Myocyte (in vitro differentiated cells): ENCODE data around the gene SETMAR. TPM values are rescaled to one million over a fixed set of nuclear protein-coding genes. Genes with fewer than 3 reads are reported as not detected.
"Not testable (repeated sequence)": the region's sequence is repeated elsewhere in the genome, so short reads cannot be mapped to it uniquely, and the experiment has no call there.

ENCODE experiments used
- DNase-seq: peaks from one replicate; pipeline ENCODE4 v3.0.0-alpha.2; 2012; ENCODE audit warnings: low read depth
- total RNA-seq: library from RNA; depleted of rRNA; stranded (reverse); fragments of >200 nt; gene quantifications from 2 replicates; pipeline ENCODE4 v1.2.3, GENCODE V29; 2014

SETMAR gene
- total RNA-seq, 1 donor from 2014 or later = 15.2 TPM

GRCh38 chr3:4313606-4314293, 10.6 kb downstream of the SETMAR start:
- DNase-seq = no peak

DNA sequence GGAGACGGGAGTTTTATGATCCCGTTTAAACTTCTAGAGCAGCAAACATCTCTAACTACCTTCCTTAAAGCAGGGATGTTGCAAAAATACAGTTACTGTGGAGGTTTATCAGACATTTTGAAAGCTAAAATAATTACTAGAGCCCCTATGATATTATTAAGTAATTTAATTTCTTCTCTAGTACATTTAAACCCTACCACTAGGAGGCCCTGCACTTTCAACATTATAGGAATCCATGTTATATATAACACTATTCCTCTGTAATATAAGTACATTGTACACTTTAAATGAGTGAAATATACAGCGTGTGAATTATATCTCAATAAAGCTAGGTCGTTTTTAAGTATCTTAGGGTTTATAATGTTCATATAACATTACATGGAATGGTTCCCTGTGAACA, 11.5 kb downstream of the SETMAR start:
- no peak for DNase-seq

DNA sequence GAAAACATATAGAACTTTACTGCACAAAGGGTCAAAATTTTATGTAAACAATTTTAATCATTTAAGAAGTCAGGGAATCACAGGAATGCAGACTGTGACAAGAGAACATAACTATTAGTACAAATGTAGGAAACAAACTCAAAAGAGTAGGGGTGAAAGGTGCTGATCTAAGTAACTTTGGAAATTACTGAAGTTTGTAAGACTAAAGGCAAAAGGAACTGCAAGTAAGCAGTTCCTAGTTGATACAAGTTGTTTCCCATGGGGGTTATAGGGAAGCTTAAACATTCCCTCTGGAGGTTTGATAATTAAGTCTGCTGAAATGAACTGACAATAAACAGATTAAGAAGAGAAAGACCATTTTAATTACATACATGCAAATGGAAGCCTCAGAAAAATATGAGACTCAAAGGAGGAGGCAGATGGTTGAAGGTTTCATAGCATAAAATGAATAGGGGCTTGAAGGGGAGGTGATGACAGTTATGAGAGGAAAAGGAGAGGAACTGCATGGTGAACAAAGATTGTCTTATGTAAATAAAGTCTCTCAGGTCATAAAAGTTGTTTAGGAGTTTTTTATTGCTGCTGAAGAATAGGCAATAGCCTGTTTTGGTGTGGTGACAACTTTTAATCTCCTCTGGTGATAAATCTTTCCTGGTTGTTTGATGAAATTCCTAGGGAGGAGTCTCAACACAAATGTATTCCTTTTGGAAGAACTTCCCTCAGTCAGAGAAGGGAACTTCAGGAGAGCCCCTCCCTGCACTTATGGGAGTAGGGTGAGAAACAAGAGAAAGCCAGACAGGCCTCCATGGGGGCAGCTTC, 17.1 kb downstream of the SETMAR start:
- no peak for DNase-seq

DNA sequence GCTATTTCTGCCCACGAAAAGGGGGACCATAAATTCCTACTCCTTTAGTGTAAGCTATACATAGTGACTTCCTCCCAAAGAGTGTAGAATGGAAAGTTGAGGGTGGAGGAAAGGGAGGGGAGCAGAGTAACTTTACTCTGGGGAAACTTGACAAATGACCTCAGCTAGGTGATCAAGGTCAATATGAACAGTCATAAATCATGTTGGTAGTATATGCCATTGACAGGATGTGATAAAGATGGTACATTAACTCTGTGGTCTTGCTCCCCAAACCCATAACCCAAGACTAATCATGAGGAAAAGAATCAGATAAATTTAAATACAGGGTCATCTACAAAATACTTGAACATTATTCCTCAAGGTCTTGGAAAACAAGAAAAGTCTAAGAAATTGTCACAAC, 18.6 kb downstream of the SETMAR start:
- DNase-seq = no peak

- DNase-seq = peak; percentile 30
Observed at GRCh38 chr3:4322635-4323034, 19.5 kb downstream of the SETMAR start.

DNA sequence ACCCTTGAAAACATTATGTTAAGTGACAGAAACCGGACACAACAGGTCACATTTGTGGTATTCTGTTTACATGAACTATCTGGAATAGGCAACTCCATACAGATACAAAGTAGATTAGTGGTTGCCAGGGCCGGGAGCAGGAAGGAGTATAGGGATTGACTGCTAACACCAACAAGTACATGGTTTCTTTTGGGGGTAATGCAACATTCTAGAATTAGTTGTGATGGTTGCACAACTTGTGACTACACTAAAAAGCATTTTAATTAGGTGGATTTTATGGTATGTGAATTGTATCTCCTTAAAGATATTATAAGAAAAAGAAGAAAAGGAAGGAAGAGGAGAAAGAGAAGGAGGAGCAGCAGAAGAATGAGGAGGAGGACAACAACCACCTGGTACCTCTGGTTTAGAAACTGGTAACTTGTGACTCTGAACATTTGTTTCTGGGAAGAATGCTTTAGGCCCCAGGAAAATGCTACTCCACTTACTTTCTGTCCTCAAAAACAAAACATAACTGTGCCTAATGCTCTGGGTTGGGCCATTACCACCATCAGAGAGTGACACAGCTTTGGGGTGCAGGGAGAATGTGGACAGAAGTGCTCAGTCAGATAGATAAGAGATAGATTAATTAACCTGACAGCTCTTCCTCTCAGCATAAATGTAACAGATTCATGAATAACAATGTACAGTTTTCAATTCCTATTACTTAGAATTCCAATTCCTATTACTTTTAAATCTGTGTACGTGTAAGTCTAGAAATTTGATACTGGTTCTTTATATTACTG, 20.3 kb downstream of the SETMAR start:
- no peak for DNase-seq

GRCh38 chr3:4326868-4327267, 23.7 kb downstream of the SETMAR start:
- DNase-seq = no peak

- DNase-seq = not testable (repeated sequence)
Observed at GRCh38 chr3:4329806-4330205, 26.6 kb downstream of the SETMAR start.

GRCh38 chr3:4332111-4332510, 28.9 kb downstream of the SETMAR start:
- no peak for DNase-seq

DNA sequence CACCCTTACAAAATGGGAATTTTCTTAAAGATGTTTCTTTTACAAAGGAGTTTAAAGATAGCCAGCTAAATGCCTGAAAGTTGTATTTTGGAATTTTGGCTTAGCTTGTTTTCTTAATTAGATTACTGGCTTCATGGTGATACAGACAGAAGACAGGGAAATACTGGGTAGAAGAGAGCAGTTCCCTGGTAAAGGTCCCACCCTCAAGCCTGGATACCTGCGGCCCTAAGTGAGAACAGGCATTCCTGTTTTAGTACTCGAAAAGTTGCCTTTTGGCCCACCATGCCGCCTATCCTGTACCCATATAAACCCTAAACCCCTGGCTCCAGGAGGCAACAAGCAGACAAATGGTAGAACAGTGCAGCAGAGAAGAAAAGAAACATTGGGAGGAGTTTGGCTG, 29.4 kb downstream of the SETMAR start:
- no peak for DNase-seq

DNA sequence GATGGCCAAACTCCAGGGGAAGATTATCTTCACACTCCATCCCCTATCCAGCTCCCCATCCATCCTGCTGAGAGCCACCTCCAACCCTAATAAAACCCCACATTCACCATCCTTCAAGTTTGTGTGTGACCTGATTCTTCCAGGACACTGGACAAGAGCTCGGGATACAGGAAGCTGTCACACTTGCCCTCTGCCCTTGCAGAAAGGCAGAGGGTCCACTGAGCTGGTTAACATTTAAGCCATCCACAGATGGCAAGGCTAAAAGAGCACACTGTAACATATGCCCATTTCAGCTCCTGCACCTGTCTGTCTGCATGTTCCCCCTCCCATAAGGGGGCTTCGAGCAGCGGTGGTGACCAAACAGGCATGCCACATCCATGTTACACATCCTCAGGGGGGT, 29.8 kb downstream of the SETMAR start:
- no peak for DNase-seq

DNA sequence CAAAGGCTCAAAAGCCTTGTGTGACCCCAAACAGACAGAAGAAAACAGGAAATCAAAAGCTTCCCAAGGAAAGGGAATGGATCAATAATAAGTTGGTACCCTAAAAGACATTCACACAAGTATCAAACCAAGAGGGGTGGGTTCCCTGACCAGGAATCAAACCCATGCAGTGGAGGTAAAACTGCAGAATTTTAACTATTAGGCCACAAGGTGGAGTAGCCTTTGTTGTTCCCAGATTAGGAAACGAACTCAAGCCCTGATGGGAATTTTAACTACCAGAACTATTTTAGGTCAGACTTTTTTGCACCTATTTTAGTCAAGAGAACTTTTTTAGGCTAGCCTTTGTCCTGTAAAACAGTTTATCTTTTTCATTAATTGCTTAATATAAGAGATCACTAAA, 31.4 kb downstream of the SETMAR start:
- DNase-seq = no peak

DNA sequence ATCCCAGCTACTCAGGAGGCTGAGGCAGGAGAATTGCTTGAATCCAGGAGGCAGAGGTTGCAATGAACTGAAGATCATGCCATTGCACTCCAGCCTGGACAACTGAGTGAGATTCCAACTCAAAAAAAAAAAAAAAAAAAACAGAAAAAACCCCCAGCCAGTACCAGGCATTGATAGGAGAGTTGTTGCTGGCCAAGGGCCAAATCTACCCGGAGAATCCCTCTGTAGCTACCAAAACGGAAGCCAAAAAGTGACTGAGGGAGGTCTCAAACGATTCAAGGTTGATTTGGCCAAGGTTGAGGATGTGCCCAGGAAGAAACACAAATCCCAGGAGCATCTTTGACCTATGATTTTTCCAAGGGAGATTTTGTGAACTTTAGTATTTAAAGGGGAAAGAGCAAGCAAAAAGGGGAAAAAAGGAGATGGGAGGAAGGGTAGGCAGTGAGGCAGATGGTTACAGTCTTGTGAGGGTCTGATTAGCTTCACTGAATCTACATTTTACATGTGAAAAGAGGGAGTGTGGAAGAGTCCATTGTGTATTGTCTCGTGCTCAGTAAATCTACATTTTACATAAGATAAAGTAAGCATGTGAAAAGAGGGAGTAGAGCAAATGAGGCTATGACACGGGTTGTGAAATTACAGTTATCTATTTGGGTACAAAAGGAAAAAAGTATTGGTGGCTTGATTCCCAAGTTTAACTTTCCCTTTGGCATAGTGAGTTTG, 32.8 kb downstream of the SETMAR start:
- no peak for DNase-seq

DNA sequence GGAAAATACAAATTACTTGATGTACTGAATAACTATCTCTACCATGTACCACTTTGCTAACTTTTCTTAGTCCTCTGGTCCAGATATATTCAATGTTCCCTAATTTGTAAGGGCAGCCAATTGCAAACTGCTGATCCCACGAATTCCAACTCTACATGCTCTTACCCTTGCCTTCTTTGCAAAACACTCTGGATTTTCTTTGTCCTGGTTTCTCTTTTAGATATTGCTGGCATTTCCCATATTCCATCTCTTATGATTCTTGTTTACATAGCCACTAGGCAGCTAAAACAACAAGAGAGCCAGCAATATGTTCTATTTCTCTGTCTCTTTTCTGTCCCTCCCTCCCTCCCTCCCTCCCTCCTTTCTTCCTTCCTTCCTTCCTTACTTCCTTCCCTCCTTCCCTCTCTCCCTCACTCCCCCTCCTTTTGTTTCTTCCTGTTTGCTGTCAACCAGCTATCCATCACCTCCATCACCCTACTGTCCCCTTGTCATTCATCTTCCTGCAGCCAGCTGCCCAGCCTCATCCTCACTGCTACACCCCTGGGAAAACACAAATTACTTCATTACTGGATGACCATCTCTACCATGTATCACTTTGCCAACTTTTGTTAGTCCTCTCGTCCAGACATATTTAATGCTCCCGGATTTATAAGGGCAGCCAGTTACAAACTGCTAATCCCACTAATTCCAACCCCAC, 33.8 kb downstream of the SETMAR start:
- DNase-seq = no peak

GRCh38 chr3:4338751-4339150, 35.6 kb downstream of the SETMAR start:
- no peak for DNase-seq

GRCh38 chr3:4340077-4340410, 36.9 kb downstream of the SETMAR start:
- DNase-seq = peak; percentile 34

- peak; percentile 29 for DNase-seq
Observed at GRCh38 chr3:4340411-4341335, 37.5 kb downstream of the SETMAR start.

- no peak for DNase-seq
Observed at GRCh38 chr3:4341336-4341675, 38.1 kb downstream of the SETMAR start.

DNA sequence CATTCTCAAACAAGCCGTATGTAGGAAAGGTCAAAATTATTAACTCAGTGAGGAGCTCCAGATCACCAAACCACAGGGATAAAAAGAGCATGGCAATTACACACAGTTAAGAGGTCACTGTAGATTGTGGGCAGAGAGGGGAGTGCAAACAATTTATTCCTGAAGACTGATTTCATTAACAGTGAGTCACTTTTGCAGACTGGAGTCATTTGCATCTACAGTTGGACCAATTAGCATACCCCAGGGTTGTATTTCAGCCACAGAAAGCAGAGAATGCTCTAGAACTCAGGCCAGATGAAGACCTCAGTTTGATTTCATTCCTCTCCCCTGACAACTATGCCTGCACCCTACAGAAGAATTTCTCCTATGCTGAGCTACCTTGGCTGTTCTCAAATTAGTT, 40.1 kb downstream of the SETMAR start:
- DNase-seq = peak; percentile 93

DNA sequence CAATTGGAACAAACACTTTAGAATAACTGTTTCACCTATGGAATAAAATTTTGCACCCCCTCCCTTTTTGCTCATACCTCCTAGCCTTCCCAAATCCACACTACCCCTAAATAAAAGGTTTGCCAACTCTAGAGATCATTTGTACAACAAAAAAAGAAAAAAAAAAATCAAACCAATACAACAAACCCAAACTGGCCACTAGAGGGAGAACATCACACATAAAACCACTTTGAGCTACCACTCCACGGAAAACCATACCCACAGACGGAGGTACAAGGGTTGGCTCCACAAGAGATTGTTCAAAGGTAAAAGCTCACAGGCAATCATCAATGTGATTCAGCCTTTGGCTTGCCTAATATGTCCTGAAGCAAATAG, 47.6 kb downstream of the SETMAR start:
- DNase-seq = peak; percentile 85
